WTC11 (cell line): ENCODE measurements around the gene CYSRT1. TPM values are rescaled to one million over a fixed set of nuclear protein-coding genes. Genes with fewer than 3 reads are reported as not detected.

Source experiments
- ATAC-seq: fragments of 200-7000 bp; cut with Tn5 transposase; 2 replicates; pipeline ENCODE4 v1.10.0; 2021; ENCODE audit warnings: mild to moderate bottlenecking, moderate library complexity
- CTCF ChIA-PET: fragments of 300-600 bp; sonication (Branson Sonifier 250); formaldehyde crosslinking; loops from one replicate; lab custom pipeline; 2021; ENCODE audit warnings: antibody characterized with exemption; lab: Charles Lee
- POLR2A ChIA-PET: fragments of 350-600 bp; sonication (Branson Sonifier 250); formaldehyde crosslinking; loops from one replicate; lab custom pipeline; 2021; ENCODE audit warnings: antibody characterized with exemption; lab: Charles Lee
- DNase-seq: peaks from one replicate; pipeline ENCODE4 v3.0.0; 2021; ENCODE audit warnings: low spot score
- H3K27ac Mint-ChIP-seq: 2 replicates; pipeline ENCODE4 v1.8.0; 2021; ENCODE audit warnings: mixed read lengths
- H3K27me3 Mint-ChIP-seq: 2 replicates; pipeline ENCODE4 v1.8.0; 2021; ENCODE audit warnings: low read depth, mild to moderate bottlenecking, moderate library complexity, mixed read lengths
- H3K36me3 Mint-ChIP-seq: 2 replicates; pipeline ENCODE4 v1.8.0; 2021; ENCODE audit warnings: mixed read lengths
- H3K4me1 Mint-ChIP-seq: 2 replicates; pipeline ENCODE4 v1.8.0; 2022; ENCODE audit warnings: mixed read lengths
- H3K4me3 Mint-ChIP-seq: 2 replicates; pipeline ENCODE4 v1.8.0; 2021; ENCODE audit warnings: mild to moderate bottlenecking, moderate library complexity, mixed read lengths
- H3K9me3 Mint-ChIP-seq: 2 replicates; pipeline ENCODE4 v1.8.0; 2021; ENCODE audit warnings: mixed read lengths
- AFF4 ChIP-seq: sonication (generic); formaldehyde crosslinking; IDR thresholded peaks from 2 replicates; pipeline ENCODE4 v1.8.1; 2023; ENCODE audit warnings: mild to moderate bottlenecking, missing genetic modification reagents, borderline replicate concordance
- AR ChIP-seq: fragments of 250-450 bp; sonication (Bioruptor Pico); IDR thresholded peaks from 2 replicates; pipeline ENCODE4 v1.9.0; 2021; ENCODE audit warnings: mild to moderate bottlenecking
- ESRRA ChIP-seq: sonication (generic); formaldehyde crosslinking; IDR thresholded peaks from 2 replicates; pipeline ENCODE4 v1.8.1; 2022; ENCODE audit warnings: mild to moderate bottlenecking, missing genetic modification reagents, borderline replicate concordance
- GTF2I ChIP-seq: fragments of 250-450 bp; sonication (Bioruptor Pico); conservative IDR thresholded peaks from 2 replicates; pipeline ENCODE4 v1.4.0; 2021; ENCODE audit warnings: mild to moderate bottlenecking
- JAZF1 ChIP-seq: fragments of 250-450 bp; sonication (Bioruptor Pico); IDR thresholded peaks from 2 replicates; pipeline ENCODE4 v1.9.0; 2021; ENCODE audit warnings: moderate library complexity, mild to moderate bottlenecking, inconsistent platforms
- JUN ChIP-seq: sonication (generic); formaldehyde crosslinking; IDR thresholded peaks from 2 replicates; pipeline ENCODE4 v1.8.0; 2023; ENCODE audit warnings: mild to moderate bottlenecking, missing genetic modification reagents
- KAT7 ChIP-seq: sonication (generic); formaldehyde crosslinking; IDR thresholded peaks from 2 replicates; pipeline ENCODE4 v1.8.1; 2023; ENCODE audit warnings: missing genetic modification reagents, mild to moderate bottlenecking, borderline replicate concordance
- MXD4 ChIP-seq: fragments of 250-450 bp; sonication (Bioruptor Pico); IDR thresholded peaks from 2 replicates; pipeline ENCODE4 v1.8.0; 2021; ENCODE audit warnings: mild to moderate bottlenecking, moderate library complexity, borderline replicate concordance
- NFE2L1 ChIP-seq: sonication (generic); formaldehyde crosslinking; IDR thresholded peaks from 2 replicates; pipeline ENCODE4 v1.8.1; 2023; ENCODE audit warnings: missing genetic modification reagents
- NR1H2 ChIP-seq: sonication (generic); formaldehyde crosslinking; IDR thresholded peaks from 2 replicates; pipeline ENCODE4 v1.9.0; 2021; ENCODE audit warnings: mild to moderate bottlenecking, moderate library complexity, missing genetic modification reagents
- RORB ChIP-seq: fragments of 250-450 bp; sonication (Bioruptor Pico); IDR thresholded peaks from 2 replicates; pipeline ENCODE4 v1.9.0; 2021; ENCODE audit warnings: mild to moderate bottlenecking
- SOX15 ChIP-seq: fragments of 250-450 bp; sonication (Bioruptor Pico); IDR thresholded peaks from 2 replicates; pipeline ENCODE4 v1.9.0; 2021; ENCODE audit warnings: mild to moderate bottlenecking
- SP1 ChIP-seq: sonication (generic); formaldehyde crosslinking; conservative IDR thresholded peaks from 2 replicates; pipeline ENCODE4 v1.8.1; 2022; ENCODE audit warnings: missing genetic modification reagents
- TEAD1 ChIP-seq: sonication (generic); formaldehyde crosslinking; IDR thresholded peaks from 2 replicates; pipeline ENCODE4 v1.8.0; 2022; ENCODE audit warnings: mild to moderate bottlenecking, missing genetic modification reagents
- TEAD4 ChIP-seq: sonication (generic); formaldehyde crosslinking; IDR thresholded peaks from 2 replicates; pipeline ENCODE4 v1.8.0; 2022; ENCODE audit warnings: mild to moderate bottlenecking, missing genetic modification reagents
- ZNF512 ChIP-seq: sonication (generic); formaldehyde crosslinking; IDR thresholded peaks from 2 replicates; pipeline ENCODE4 v1.8.1; 2022; ENCODE audit warnings: missing genetic modification reagents, borderline replicate concordance
- total RNA-seq: library from RNA; stranded (reverse); gene quantifications from 3 replicates; pipeline ENCODE4 v1.2.3, GENCODE V29; 2021
- TF ChIP-seq, protein P1 (sequence below): sonication (generic); formaldehyde crosslinking; IDR thresholded peaks from 2 replicates; pipeline ENCODE4 v1.8.1; 2022; ENCODE audit warnings: mild to moderate bottlenecking, missing genetic modification reagents, moderate library complexity, borderline replicate concordance
- TF ChIP-seq, protein P2 (sequence below): fragments of 250-450 bp; sonication (Bioruptor Pico); IDR thresholded peaks from 2 replicates; pipeline ENCODE4 v1.9.0; 2021; ENCODE audit warnings: moderate library complexity, mild to moderate bottlenecking, inconsistent platforms, borderline replicate concordance
- TF ChIP-seq, protein P3 (sequence below): sonication (generic); formaldehyde crosslinking; IDR thresholded peaks from 2 replicates; pipeline ENCODE4 v1.8.0; 2022; ENCODE audit warnings: missing genetic modification reagents
- TF ChIP-seq, protein P4 (sequence below): sonication (generic); formaldehyde crosslinking; IDR thresholded peaks from 2 replicates; pipeline ENCODE4 v1.8.0; 2023; ENCODE audit warnings: mild to moderate bottlenecking, missing genetic modification reagents

The CYSRT1 gene
- total RNA-seq, 1 experiment from 2014 or later, result 3.5 TPM

- DNase-seq (peak; percentile 38), ATAC-seq (no peak)
- Mint-ChIP-seq H3K4me1 (peaks cover 40% of the 10 kb centered on the region), H3K36me3 (peaks cover 20% of the 10 kb centered on the region), H3K4me3 (peak overlapping the region; percentile 73), H3K27ac (no peak overlapping the region), H3K27me3 (no peaks in the 10 kb centered on the region), H3K9me3 (no peaks in the 10 kb centered on the region)
- CTCF ChIA-PET, result interaction anchor here (0.7 to 2.4 kb wide), 29 partner anchors 11 to 211 kb away, joined by 3 to 14 read pairs (median 4); partner anchors contain the start of genes CYSRT1, EXD3, MAN1B1 and NOXA1
- POLR2A ChIA-PET, result interaction anchor here (0.6 to 1.8 kb wide), 29 partner anchors 13 to 652 kb away, joined by 3 to 30 read pairs (median 4); partner anchors contain the start of genes LRRC26, MAN1B1, NELFB and NRARP
- TF ChIP-seq, protein P1, sequence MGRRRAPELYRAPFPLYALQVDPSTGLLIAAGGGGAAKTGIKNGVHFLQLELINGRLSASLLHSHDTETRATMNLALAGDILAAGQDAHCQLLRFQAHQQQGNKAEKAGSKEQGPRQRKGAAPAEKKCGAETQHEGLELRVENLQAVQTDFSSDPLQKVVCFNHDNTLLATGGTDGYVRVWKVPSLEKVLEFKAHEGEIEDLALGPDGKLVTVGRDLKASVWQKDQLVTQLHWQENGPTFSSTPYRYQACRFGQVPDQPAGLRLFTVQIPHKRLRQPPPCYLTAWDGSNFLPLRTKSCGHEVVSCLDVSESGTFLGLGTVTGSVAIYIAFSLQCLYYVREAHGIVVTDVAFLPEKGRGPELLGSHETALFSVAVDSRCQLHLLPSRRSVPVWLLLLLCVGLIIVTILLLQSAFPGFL (CRISPR knock-in tag), result peak; percentile 69; the same call in 1 of the 2 replicates
- TF ChIP-seq JAZF1 (CRISPR knock-in tag), result no peak
- TF ChIP-seq KAT7 (CRISPR knock-in tag), result peak; percentile 74; the same call in 1 of the 2 replicates
- no peak for TF ChIP-seq AR (CRISPR knock-in tag)
- TF ChIP-seq, protein P2, sequence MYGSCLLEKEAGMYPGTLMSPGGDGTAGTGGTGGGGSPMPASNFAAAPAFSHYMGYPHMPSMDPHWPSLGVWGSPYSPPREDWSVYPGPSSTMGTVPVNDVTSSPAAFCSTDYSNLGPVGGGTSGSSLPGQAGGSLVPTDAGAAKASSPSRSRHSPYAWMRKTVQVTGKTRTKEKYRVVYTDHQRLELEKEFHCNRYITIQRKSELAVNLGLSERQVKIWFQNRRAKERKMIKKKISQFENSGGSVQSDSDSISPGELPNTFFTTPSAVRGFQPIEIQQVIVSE (CRISPR knock-in tag), result no peak
- peak; percentile 79; the same call in 1 of the 2 replicates for TF ChIP-seq TEAD1 (CRISPR knock-in tag)
- 0 out of 2 replicates have a peak, but pooled peaks have one; percentile 64 for TF ChIP-seq JUN (CRISPR knock-in tag)
- TF ChIP-seq SP1 (CRISPR knock-in tag), result no peak
- no peak for TF ChIP-seq RORB
- TF ChIP-seq, protein P3, sequence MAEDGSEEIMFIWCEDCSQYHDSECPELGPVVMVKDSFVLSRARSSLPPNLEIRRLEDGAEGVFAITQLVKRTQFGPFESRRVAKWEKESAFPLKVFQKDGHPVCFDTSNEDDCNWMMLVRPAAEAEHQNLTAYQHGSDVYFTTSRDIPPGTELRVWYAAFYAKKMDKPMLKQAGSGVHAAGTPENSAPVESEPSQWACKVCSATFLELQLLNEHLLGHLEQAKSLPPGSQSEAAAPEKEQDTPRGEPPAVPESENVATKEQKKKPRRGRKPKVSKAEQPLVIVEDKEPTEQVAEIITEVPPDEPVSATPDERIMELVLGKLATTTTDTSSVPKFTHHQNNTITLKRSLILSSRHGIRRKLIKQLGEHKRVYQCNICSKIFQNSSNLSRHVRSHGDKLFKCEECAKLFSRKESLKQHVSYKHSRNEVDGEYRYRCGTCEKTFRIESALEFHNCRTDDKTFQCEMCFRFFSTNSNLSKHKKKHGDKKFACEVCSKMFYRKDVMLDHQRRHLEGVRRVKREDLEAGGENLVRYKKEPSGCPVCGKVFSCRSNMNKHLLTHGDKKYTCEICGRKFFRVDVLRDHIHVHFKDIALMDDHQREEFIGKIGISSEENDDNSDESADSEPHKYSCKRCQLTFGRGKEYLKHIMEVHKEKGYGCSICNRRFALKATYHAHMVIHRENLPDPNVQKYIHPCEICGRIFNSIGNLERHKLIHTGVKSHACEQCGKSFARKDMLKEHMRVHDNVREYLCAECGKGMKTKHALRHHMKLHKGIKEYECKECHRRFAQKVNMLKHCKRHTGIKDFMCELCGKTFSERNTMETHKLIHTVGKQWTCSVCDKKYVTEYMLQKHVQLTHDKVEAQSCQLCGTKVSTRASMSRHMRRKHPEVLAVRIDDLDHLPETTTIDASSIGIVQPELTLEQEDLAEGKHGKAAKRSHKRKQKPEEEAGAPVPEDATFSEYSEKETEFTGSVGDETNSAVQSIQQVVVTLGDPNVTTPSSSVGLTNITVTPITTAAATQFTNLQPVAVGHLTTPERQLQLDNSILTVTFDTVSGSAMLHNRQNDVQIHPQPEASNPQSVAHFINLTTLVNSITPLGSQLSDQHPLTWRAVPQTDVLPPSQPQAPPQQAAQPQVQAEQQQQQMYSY (CRISPR knock-in tag), result no peak
- no peak for TF ChIP-seq ZNF512
- TF ChIP-seq SOX15 (CRISPR knock-in tag), result no peak
- 0 out of 2 replicates have a peak, but pooled peaks have one; percentile 14 for TF ChIP-seq NFE2L1
- peak; percentile 76; the same call in 1 of the 2 replicates for TF ChIP-seq ESRRA (CRISPR knock-in tag)
- TF ChIP-seq TEAD4 (CRISPR knock-in tag), result no peak; the same call in 1 of the 2 replicates
- TF ChIP-seq, protein P4, sequence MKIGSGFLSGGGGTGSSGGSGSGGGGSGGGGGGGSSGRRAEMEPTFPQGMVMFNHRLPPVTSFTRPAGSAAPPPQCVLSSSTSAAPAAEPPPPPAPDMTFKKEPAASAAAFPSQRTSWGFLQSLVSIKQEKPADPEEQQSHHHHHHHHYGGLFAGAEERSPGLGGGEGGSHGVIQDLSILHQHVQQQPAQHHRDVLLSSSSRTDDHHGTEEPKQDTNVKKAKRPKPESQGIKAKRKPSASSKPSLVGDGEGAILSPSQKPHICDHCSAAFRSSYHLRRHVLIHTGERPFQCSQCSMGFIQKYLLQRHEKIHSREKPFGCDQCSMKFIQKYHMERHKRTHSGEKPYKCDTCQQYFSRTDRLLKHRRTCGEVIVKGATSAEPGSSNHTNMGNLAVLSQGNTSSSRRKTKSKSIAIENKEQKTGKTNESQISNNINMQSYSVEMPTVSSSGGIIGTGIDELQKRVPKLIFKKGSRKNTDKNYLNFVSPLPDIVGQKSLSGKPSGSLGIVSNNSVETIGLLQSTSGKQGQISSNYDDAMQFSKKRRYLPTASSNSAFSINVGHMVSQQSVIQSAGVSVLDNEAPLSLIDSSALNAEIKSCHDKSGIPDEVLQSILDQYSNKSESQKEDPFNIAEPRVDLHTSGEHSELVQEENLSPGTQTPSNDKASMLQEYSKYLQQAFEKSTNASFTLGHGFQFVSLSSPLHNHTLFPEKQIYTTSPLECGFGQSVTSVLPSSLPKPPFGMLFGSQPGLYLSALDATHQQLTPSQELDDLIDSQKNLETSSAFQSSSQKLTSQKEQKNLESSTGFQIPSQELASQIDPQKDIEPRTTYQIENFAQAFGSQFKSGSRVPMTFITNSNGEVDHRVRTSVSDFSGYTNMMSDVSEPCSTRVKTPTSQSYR (CRISPR knock-in tag), result no peak; the same call in 1 of the 2 replicates
- no peak for TF ChIP-seq MXD4 (CRISPR knock-in tag)
- TF ChIP-seq GTF2I, result no peak
- TF ChIP-seq NR1H2 (CRISPR knock-in tag), result no peak
- no peak for TF ChIP-seq AFF4
Observed at GRCh38 chr9:137240318-137240840, 15.4 kb downstream of the CYSRT1 start.
